B cell (primary cell): ENCODE data around the gene PLAAT1. TPM values are rescaled to one million over a fixed set of nuclear protein-coding genes. Genes with fewer than 3 reads are reported as not detected.

Experiments used
- ATAC-seq: fragments of 200-7000 bp; cut with Tn5 transposase; one replicate; pipeline ENCODE4 v1.10.0; 2021; ENCODE audit warnings: low read depth, mild to moderate bottlenecking, moderate number of reproducible peaks, moderate library complexity
- CTCF ChIA-PET: fragments of 350-600 bp; sonication (Branson Sonifier 250); formaldehyde crosslinking; loops from one replicate; lab custom pipeline; 2021; ENCODE audit warnings: antibody characterized with exemption, inconsistent platforms; lab: Charles Lee
- POLR2A ChIA-PET: fragments of 350-600 bp; sonication (Branson Sonifier 250); formaldehyde crosslinking; loops from one replicate; lab custom pipeline; 2021; ENCODE audit warnings: antibody characterized with exemption; lab: Charles Lee
- DNase-seq: peaks from one replicate; pipeline ENCODE4 v3.0.0; 2013
- H2AFZ ChIP-seq: 2 replicates; pipeline ENCODE4 v1.6.1; 2012; ENCODE audit warnings: mild to moderate bottlenecking, low read depth, low read length; ENCODE audit not compliant: insufficient read depth, poor library complexity, severe bottlenecking
- H3K27ac ChIP-seq, 2 donors: 1 replicate in 1 of 2; 2 replicates in 1 of 2; pipeline ENCODE4 v1.5.1; 2012 to 2013; ENCODE audit warnings: low read length in 2 of 2, mild to moderate bottlenecking in 2 of 2, moderate library complexity in 1 of 2
- H3K27me3 ChIP-seq, 4 experiments: fragments of 200-600 bp in 1 of 4; sonication (generic) in 1 of 4; replicated peaks in 1 of 4; 1 replicate in 2 of 4; 2 replicates in 2 of 4; pipeline versions ENCODE4 v1.6.1 to v1.7.0; 2013 to 2016; ENCODE audit warnings: low read length in 3 of 4, mild to moderate bottlenecking in 2 of 4, mixed read lengths in 1 of 4, moderate library complexity in 1 of 4; ENCODE audit not compliant: insufficient read depth in 4 of 4, control insufficient read depth in 3 of 4; ENCODE audit errors: control extremely low read depth in 1 of 4
- H3K36me3 ChIP-seq, 2 experiments: replicated peaks in 1 of 2; 1 replicate in 1 of 2; 2 replicates in 1 of 2; pipeline versions ENCODE4 v1.6.1 to v1.7.1; 2013; ENCODE audit warnings: low read length in 1 of 2; ENCODE audit not compliant: insufficient read depth in 2 of 2, control insufficient read depth in 1 of 2; ENCODE audit errors: control extremely low read depth in 1 of 2, extremely low read depth in 1 of 2
- H3K4me1 ChIP-seq, 2 donors: fragments of 200-600 bp in 1 of 2; sonication (generic) in 1 of 2; 1 replicate in 1 of 2; 2 replicates in 1 of 2; pipeline versions ENCODE4 v1.5.1 to v1.6.1; 2013 to 2017; ENCODE audit warnings: low read length in 2 of 2; ENCODE audit not compliant: control insufficient read depth in 2 of 2, insufficient read depth in 2 of 2
- H3K4me2 ChIP-seq: replicated peaks from 2 replicates; pipeline ENCODE3; 2012; ENCODE audit warnings: mild to moderate bottlenecking, low read depth, low read length; ENCODE audit not compliant: poor library complexity, severe bottlenecking
- H3K4me3 ChIP-seq, 5 experiments: fragments of 200-600 bp in 1 of 5; sonication (generic) in 1 of 5; 1 replicate in 3 of 5; 2 replicates in 2 of 5; pipeline versions ENCODE4 v1.5.1 to v1.7.0; 2011 to 2016; ENCODE audit warnings: low read length in 4 of 5, mild to moderate bottlenecking in 4 of 5, low read depth in 2 of 5, control low read depth in 1 of 5, moderate library complexity in 1 of 5; ENCODE audit not compliant: insufficient read depth in 1 of 5; ENCODE audit errors: control extremely low read depth in 1 of 5, extremely low read depth in 1 of 5
- H3K79me2 ChIP-seq: fragments of 200-600 bp; sonication (generic); one replicate; pipeline ENCODE4 v1.6.0; 2016; ENCODE audit warnings: low read length; ENCODE audit not compliant: control insufficient read depth, insufficient read depth
- H3K9ac ChIP-seq: fragments of 200-600 bp; sonication (generic); 2 replicates; pipeline ENCODE4 v1.6.1; 2017; ENCODE audit warnings: mild to moderate bottlenecking, low read length, moderate library complexity
- H3K9me3 ChIP-seq, 3 donors: one replicate each; pipeline versions ENCODE4 v1.6.1 to v1.7.1; 2013; ENCODE audit warnings: low read length in 2 of 3; ENCODE audit not compliant: control insufficient read depth in 2 of 3, insufficient read depth in 1 of 3; ENCODE audit errors: control extremely low read depth in 1 of 3
- H4K20me1 ChIP-seq: 2 replicates; pipeline ENCODE4 v1.6.0; 2012; ENCODE audit warnings: mild to moderate bottlenecking, low read length; ENCODE audit not compliant: insufficient read depth, control insufficient read depth, poor library complexity, severe bottlenecking
- H3K27ac Mint-ChIP-seq: one replicate; pipeline ENCODE4 v1.8.0; 2021; ENCODE audit warnings: mixed read lengths
- H3K27me3 Mint-ChIP-seq: one replicate; pipeline ENCODE4 v1.8.0; 2021; ENCODE audit warnings: mixed read lengths
- H3K4me1 Mint-ChIP-seq: one replicate; pipeline ENCODE4 v1.8.0; 2021; ENCODE audit warnings: mixed read lengths
- H3K4me3 Mint-ChIP-seq: one replicate; pipeline ENCODE4 v1.8.0; 2021; ENCODE audit warnings: mixed read lengths
- H3K9me3 Mint-ChIP-seq: one replicate; pipeline ENCODE4 v1.8.0; 2022; ENCODE audit warnings: mixed read lengths; ENCODE audit not compliant: insufficient read depth
- EZH2 ChIP-seq: IDR thresholded peaks from 2 replicates; pipeline ENCODE4 v1.6.1; 2012; ENCODE audit warnings: borderline replicate concordance, low read depth, mild to moderate bottlenecking, moderate library complexity, low read length; ENCODE audit not compliant: insufficient read depth, poor library complexity, severe bottlenecking
- WGBS: methylation state at CpG from one replicate; pipeline ENCODE4 v1.1.5; 2013; ENCODE audit warnings: missing lambda C conversion rate; ENCODE audit not compliant: insufficient coverage; 5-methylcytosine and 5-hydroxymethylcytosine counted together
- intact Hi-C: fragments of 100-400 bp; cut with micrococcal nuclease; formaldehyde crosslinking; loops from one replicate; pipeline ENCODE4 v1.10.0; 2022
- polyA plus RNA-seq: library from polyadenylated mRNA; depleted of rRNA; stranded (reverse); fragments of >200 nt; gene quantifications from 2 replicates; pipeline ENCODE4 v1.2.3, GENCODE V29; 2012
- total RNA-seq, 2 donors: library from RNA; stranded (reverse); fragments of 120-200 nt in 1 of 2; gene quantifications; 1 replicate in 1 of 2; 2 replicates in 1 of 2; pipeline versions ENCODE4 v1.2.3 to v1.2.4, GENCODE V29; 2013 to 2022
- TF ChIP-seq, protein P1 (sequence below): fragments of 200-600 bp; IDR thresholded peaks from one replicate; pipeline ENCODE4 v1.8.0; 2022; ENCODE audit warnings: antibody characterized with exemption, mild to moderate bottlenecking

PLAAT1 gene
- total and polyA plus RNA-seq, 2 donors (not counting 1 experiment from before 2014, with no cell fraction given) = not detected

DNA sequence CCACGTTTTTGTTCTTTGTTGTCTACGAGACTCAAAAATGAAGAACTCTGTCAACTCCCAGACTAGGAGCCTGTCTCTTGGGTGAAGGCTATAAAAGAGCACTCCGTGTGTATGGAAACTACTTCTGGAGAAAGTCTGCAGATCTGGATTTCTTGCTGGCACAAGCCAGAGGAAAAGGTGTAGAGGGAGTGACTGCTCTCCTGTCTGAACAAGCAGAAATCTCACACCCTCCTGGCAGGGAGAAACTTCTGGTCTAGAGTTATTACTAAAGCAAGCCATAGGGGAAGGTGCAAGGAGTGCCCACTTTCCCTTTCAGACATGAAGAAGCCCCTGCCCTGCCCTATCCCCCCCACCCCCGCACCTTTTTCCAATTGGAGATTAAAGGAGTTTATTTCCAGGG lies 9.5 kb downstream of the PLAAT1 start:
- ATAC-seq (no peak), DNase-seq (no peak)
- Mint-ChIP-seq H3K4me1 (no peaks in the 10 kb centered on the region), H3K27ac (no peak overlapping the region), H3K4me3 (no peak overlapping the region), H3K27me3 (peaks cover 15% of the 10 kb centered on the region), H3K9me3 (peaks cover 21% of the 10 kb centered on the region)
- 95% methylated on average over 2 of the region's 4 CpGs for WGBS
- no peak overlapping the region for H3K4me2 ChIP-seq
- peaks cover 4 to 15% (median 5%) of the 10 kb centered on the region in 3 donors for H3K9me3 ChIP-seq
- H3K36me3 ChIP-seq = no peaks in the 10 kb centered on the region
- POLR2A ChIA-PET = no interaction called here
- no peak overlapping the region for H3K4me3 ChIP-seq
- intact Hi-C loops = no loop called here
- peaks cover 0 to under 1% (median 0%) of the 10 kb centered on the region in 4 experiments for H3K27me3 ChIP-seq
- H3K4me1 ChIP-seq = no peaks in the 10 kb centered on the region
- no peak overlapping the region for H2AFZ ChIP-seq
- H3K27ac ChIP-seq = no peak overlapping the region
- CTCF ChIA-PET = no interaction called here
- H3K9ac ChIP-seq = no peak overlapping the region
- TF ChIP-seq EZH2 = no peak
- TF ChIP-seq, protein P1, sequence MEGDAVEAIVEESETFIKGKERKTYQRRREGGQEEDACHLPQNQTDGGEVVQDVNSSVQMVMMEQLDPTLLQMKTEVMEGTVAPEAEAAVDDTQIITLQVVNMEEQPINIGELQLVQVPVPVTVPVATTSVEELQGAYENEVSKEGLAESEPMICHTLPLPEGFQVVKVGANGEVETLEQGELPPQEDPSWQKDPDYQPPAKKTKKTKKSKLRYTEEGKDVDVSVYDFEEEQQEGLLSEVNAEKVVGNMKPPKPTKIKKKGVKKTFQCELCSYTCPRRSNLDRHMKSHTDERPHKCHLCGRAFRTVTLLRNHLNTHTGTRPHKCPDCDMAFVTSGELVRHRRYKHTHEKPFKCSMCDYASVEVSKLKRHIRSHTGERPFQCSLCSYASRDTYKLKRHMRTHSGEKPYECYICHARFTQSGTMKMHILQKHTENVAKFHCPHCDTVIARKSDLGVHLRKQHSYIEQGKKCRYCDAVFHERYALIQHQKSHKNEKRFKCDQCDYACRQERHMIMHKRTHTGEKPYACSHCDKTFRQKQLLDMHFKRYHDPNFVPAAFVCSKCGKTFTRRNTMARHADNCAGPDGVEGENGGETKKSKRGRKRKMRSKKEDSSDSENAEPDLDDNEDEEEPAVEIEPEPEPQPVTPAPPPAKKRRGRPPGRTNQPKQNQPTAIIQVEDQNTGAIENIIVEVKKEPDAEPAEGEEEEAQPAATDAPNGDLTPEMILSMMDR = no peak
- H3K79me2 ChIP-seq = no peaks in the 10 kb centered on the region
- H4K20me1 ChIP-seq = no peaks in the 10 kb centered on the region

- H3K9ac ChIP-seq = no peak overlapping the region
- ATAC-seq = no peak
- H3K27ac Mint-ChIP-seq = no peak overlapping the region
- no peaks in the 10 kb centered on the region for H3K36me3 ChIP-seq
- CTCF ChIA-PET = interaction anchor here (0.6 kb wide), 1 partner anchor 28 kb away, joined by 3 read pairs; no protein-coding TSS in a partner anchor
- H3K4me1 Mint-ChIP-seq = no peaks in the 10 kb centered on the region
- POLR2A ChIA-PET = no interaction called here
- no peak overlapping the region for H3K4me3 ChIP-seq
- peaks cover 11% of the 10 kb centered on the region for H3K9me3 Mint-ChIP-seq
- intact Hi-C loops = no loop called here
- H3K27me3 ChIP-seq = peaks cover 0 to 8% (median 0%) of the 10 kb centered on the region in 4 experiments
- TF ChIP-seq, protein P1 = no peak
- no peak for TF ChIP-seq EZH2
- no peak overlapping the region for H3K4me2 ChIP-seq
- H3K4me3 Mint-ChIP-seq = no peak overlapping the region
- H3K4me1 ChIP-seq = no peaks in the 10 kb centered on the region
- H3K27me3 Mint-ChIP-seq = peaks cover 26% of the 10 kb centered on the region
- no peaks in the 10 kb centered on the region for H3K79me2 ChIP-seq
- DNase-seq = no peak
- WGBS = no CpG with 5 or more reads among the region's 3 CpGs
- H2AFZ ChIP-seq = no peak overlapping the region
- H4K20me1 ChIP-seq = no peaks in the 10 kb centered on the region
- H3K27ac ChIP-seq = no peak overlapping the region
- H3K9me3 ChIP-seq = peaks cover 0 to 10% (median 4%) of the 10 kb centered on the region in 3 donors
Observed at GRCh38 chr3:193253986-193254660, 13.1 kb downstream of the PLAAT1 start.
